ENCODE data around the gene ZNF469.

- TF ChIP-seq ELF1 (tag; IDR thresholded peaks at IDR 0.05) (no peak), ZSCAN29 (IDR thresholded peaks at IDR 0.05) (no peak), RAD21 (CRISPR knock-in tag; conservative IDR thresholded peaks at IDR 0.05 in 1 of 2, IDR thresholded peaks at IDR 0.05 in 1 of 2) (no peak), MEF2A (IDR thresholded peaks at IDR 0.05; ENCODE audit: control insufficient read depth, low read depth, low read length) (no peak), SRSF1 (IDR thresholded peaks at IDR 0.05; ENCODE audit: low read depth, low read length) (no peak), MEIS2 (IDR thresholded peaks at IDR 0.05; ENCODE audit: partially characterized antibody) (no peak), CTCF (IDR thresholded peaks at IDR 0.05 in 2 of 3, conservative IDR thresholded peaks at IDR 0.05 in 1 of 3; ENCODE audit: insufficient read depth in 2 of 3, low read depth in 1 of 3, low read length in 3 of 3) (no peak), POLR2AphosphoS5 (IDR thresholded peaks at IDR 0.05; ENCODE audit: control insufficient read depth, insufficient read depth, low read depth, low read length) (no peak), PCBP2 (IDR thresholded peaks at IDR 0.05; ENCODE audit: low read depth, low read length, poor library complexity, severe bottlenecking) (no peak), EP300 (IDR thresholded peaks at IDR 0.05; ENCODE audit: low read length) (no peak), ZNF57 (CRISPR knock-in tag; IDR thresholded peaks at IDR 0.05) (no peak), ZFX (CRISPR knock-in tag; IDR thresholded peaks at IDR 0.05) (no peak), ATF3 (IDR thresholded peaks at IDR 0.05) (no peak), ATF3 (CRISPR knock-in tag; conservative IDR thresholded peaks at IDR 0.05) (no peak), SREBF2 (CRISPR knock-in tag; IDR thresholded peaks at IDR 0.05) (no peak)
These were observed 1.7 kb downstream of the ZNF469 start for GRCh38 chr16:88384222-88385111.

All from K562 (cell line).